OCI-LY3 (cell line): Measurements from ENCODE around the gene MAMDC2.

ENCODE experiments used
- EZH2phosphoT487 ChIP-seq: fragments of 200-600 bp; shearing (Covaris generic); IDR thresholded peaks from 2 replicates; pipeline ENCODE4 v1.6.1; 2018; ENCODE audit warnings: antibody characterized with exemption, mixed run types, low read depth
- TF ChIP-seq, protein P1 (sequence below): fragments of 200-600, 300-600 bp; sonication (generic); IDR thresholded peaks from 2 replicates; pipeline ENCODE4 v1.5.1; 2014; ENCODE audit warnings: antibody characterized with exemption, low read length, low read depth

DNA sequence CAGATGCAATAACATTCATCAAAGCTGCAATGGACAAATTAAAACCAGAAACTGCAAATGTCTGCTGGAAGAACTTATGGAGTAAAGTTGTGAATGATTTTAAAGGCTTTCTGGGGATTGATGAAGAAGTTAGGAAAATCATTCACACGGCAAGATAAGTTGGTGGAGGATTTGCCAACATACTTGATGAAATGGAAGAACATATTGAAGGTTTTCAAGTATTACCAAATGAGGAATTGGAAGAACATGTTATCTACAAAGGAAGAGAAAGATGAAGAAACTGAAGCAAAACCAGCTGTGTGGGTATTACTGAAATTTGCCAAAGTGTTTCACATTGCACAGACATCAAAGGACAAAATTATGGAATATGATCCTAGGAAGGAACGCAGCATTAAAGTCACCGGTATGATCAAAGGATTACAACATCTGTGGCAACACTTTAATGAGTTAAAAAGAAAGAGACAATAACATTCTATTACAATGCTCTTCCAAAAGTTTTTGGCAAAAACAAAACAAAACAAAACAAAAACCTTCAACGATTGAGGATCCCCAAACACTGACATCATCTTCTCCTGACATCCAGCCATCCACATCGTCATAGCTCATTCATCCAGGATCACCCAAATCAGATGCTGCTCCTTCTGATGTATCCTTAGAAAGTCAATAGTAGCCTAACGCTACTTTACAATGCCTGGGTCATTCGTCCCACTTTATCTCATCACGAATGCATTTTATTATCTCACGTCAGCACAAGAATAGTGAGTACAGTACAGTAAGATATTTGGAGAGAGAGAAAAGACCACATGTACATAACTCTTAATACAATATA is 153.8 kb downstream of the MAMDC2 start:
- TF ChIP-seq, protein P1, sequence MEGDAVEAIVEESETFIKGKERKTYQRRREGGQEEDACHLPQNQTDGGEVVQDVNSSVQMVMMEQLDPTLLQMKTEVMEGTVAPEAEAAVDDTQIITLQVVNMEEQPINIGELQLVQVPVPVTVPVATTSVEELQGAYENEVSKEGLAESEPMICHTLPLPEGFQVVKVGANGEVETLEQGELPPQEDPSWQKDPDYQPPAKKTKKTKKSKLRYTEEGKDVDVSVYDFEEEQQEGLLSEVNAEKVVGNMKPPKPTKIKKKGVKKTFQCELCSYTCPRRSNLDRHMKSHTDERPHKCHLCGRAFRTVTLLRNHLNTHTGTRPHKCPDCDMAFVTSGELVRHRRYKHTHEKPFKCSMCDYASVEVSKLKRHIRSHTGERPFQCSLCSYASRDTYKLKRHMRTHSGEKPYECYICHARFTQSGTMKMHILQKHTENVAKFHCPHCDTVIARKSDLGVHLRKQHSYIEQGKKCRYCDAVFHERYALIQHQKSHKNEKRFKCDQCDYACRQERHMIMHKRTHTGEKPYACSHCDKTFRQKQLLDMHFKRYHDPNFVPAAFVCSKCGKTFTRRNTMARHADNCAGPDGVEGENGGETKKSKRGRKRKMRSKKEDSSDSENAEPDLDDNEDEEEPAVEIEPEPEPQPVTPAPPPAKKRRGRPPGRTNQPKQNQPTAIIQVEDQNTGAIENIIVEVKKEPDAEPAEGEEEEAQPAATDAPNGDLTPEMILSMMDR = no peak
- TF ChIP-seq EZH2phosphoT487 = no peak
